Pancreas (tissue), 10 donors: Measurements from ENCODE around the gene SLC4A2. TPM values are rescaled to one million over a fixed set of nuclear protein-coding genes. Genes with fewer than 3 reads are reported as not detected.

ENCODE experiments used
- ATAC-seq, 4 donors: fragments of 200-7000 bp; cut with Tn5 transposase; one replicate each; pipeline versions ENCODE4 v1.8.0 to v1.9.1; 2020; ENCODE audit warnings: mild to moderate bottlenecking in 4 of 4, moderate library complexity in 4 of 4
- DNase-seq, 6 donors: peaks; one replicate each; pipeline ENCODE4 v3.0.0-alpha.2; 2020
- FAIRE-seq: peaks from 2 replicates; lab custom pipeline; 2012; peaks lifted over from hg19 to GRCh38; lab: Jason Lieb, UNC
- H3K27ac ChIP-seq, 4 donors: fragments of 200-600 bp; sonication (generic); 1 replicate in 3 of 4; 2 replicates in 1 of 4; pipeline versions ENCODE4 v1.5.0 to v1.8.0; 2020
- H3K27me3 ChIP-seq, 4 donors: fragments of 200-600 bp; one replicate each; pipeline ENCODE4 v1.8.0; 2021
- H3K36me3 ChIP-seq, 3 donors: fragments of 200-600 bp; sonication (generic) in 1 of 3; one replicate each; pipeline versions ENCODE4 v1.5.0 to v1.8.0; 2020 to 2021
- H3K4me1 ChIP-seq, 3 donors: fragments of 200-600 bp; one replicate each; pipeline ENCODE4 v1.8.0; 2021
- H3K4me3 ChIP-seq, 4 donors: fragments of 200-600 bp; sonication (generic) in 2 of 4; one replicate each; pipeline versions ENCODE4 v1.5.0 to v1.8.0; 2020 to 2021
- H3K9me3 ChIP-seq, 4 donors: fragments of 200-600 bp; one replicate each; pipeline ENCODE4 v1.8.0; 2021
- WGBS, 2 donors: extraction: QIAGEN DNeasy Blood & Tissue Kit; methylation state at CpG; one replicate each; pipeline ENCODE4 v1.1.7; 2013; 5-methylcytosine and 5-hydroxymethylcytosine counted together
- intact Hi-C, 3 donors: fragments of 100-400 bp; cut with DNase I; formaldehyde crosslinking; loops; one replicate each; pipeline versions ENCODE4 v1.11.1 to v1.14.2; 2022
- polyA plus RNA-seq, 2 donors: library from polyadenylated mRNA; stranded (reverse); fragments of 200-250 nt; gene quantifications; one replicate each; pipeline ENCODE4 v1.2.3, GENCODE V29; 2013
- total RNA-seq, 6 donors: library from RNA; stranded (reverse); fragmentation: NEBNext Ultra II Directional in 4 of 6; extraction: Animal tissue kit (Norgen Biotek cat#: 25700) in 4 of 6; gene quantifications; one replicate each; pipeline versions ENCODE4 v1.2.1 to v1.2.4, GENCODE V29; 2021 to 2023
- TF ChIP-seq, protein P1 (sequence below), 4 donors: fragments of 200-600 bp; sonication (generic) in 3 of 4; IDR thresholded peaks; one replicate each; pipeline versions ENCODE4 v1.5.0 to v1.8.0; 2021; ENCODE audit warnings: antibody characterized with exemption in 4 of 4
- donor health status: healthy with polysubstance abuse.
- donor health status: DM: no; HTN: no; CAD: no; lungs with moderate emphysema.
- donor health status: DM: no; HTN: no; CAD: no.
- donor health status: control.
- donor health status: control.
- donor health status: Bipolar disorder and iron deficiency.
- donor health status: DM: yes; HTN: yes; CAD: no.
- donor health status: DM: no; HTN: no; CAD: no.
- donor health status: DM: no; HTN: no; CAD: no.
- donor health status: DM: yes; HTN: yes; CAD: no.

SLC4A2 gene
- total and polyA plus RNA-seq, 8 donors = 69.2 to 211 (median 87.2) TPM

DNA sequence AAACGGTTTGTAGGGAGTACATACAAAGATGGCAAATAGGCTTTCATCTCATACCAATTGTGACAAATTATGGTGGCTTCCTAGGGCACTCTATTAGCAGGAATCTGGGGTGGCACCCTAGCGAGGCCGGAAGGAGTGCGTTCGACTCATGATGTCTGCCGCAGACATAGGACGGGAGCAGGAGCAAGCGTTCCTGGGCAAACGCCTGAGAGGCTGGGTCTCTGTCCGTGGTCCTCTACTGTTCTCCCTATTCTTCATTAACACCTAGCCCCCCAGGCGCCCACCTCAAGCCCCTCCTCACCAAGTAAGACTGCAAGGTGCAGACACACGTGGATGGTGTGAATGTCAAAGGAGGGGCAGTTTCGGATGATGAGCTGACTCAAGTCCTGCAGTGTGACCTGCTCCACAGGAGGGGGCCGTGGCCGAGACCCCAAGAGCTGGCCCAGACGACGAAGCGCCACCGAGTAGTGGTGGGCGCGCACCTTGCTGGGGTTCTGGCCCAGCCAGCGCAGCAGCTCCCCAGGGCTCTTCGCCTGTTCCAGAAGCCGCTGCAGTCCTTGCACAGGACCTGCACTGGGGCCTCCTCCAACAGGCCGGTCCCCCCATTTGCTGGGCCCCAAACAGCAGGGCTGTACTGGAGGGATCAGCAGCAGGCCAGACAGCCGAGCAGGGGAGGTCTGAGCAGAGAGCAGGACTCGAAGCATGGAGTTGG, 20.0 kb downstream of the SLC4A2 start:
- intact Hi-C loops = loop anchor here in 1 of 3 donors (2.0 kb wide), 1 partner anchor 15 kb away; no protein-coding TSS in a partner anchor
- WGBS, 2 donors = 58 to 71% methylated on average over 27 of the region's 27 CpGs
- H3K36me3 ChIP-seq = peaks cover 0 to 14% (median 4%) of the 10 kb centered on the region in 3 donors
- H3K27me3 ChIP-seq = no peaks in the 10 kb centered on the region
- no peaks in the 10 kb centered on the region for H3K9me3 ChIP-seq
- ATAC-seq (no peak), FAIRE-seq (no peak), DNase-seq (peak in 2 of 6 donors; percentile 28 to 72)
- TF ChIP-seq, protein P1, sequence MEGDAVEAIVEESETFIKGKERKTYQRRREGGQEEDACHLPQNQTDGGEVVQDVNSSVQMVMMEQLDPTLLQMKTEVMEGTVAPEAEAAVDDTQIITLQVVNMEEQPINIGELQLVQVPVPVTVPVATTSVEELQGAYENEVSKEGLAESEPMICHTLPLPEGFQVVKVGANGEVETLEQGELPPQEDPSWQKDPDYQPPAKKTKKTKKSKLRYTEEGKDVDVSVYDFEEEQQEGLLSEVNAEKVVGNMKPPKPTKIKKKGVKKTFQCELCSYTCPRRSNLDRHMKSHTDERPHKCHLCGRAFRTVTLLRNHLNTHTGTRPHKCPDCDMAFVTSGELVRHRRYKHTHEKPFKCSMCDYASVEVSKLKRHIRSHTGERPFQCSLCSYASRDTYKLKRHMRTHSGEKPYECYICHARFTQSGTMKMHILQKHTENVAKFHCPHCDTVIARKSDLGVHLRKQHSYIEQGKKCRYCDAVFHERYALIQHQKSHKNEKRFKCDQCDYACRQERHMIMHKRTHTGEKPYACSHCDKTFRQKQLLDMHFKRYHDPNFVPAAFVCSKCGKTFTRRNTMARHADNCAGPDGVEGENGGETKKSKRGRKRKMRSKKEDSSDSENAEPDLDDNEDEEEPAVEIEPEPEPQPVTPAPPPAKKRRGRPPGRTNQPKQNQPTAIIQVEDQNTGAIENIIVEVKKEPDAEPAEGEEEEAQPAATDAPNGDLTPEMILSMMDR (IDR thresholded peaks at IDR 0.05) = no peak
- no peak overlapping the region for H3K27ac ChIP-seq
- H3K4me1 ChIP-seq = peaks cover 18 to 37% (median 21%) of the 10 kb centered on the region in 3 donors
- peak overlapping the region in 3 of 4 donors; percentile 94 to 99 (median 95) for H3K4me3 ChIP-seq

GRCh38 chr7:151080067-151080521, 20.7 kb downstream of the SLC4A2 start:
- TF ChIP-seq, protein P1 (IDR thresholded peaks at IDR 0.05) = no peak
- ATAC-seq (peak; percentile 15 to 24 (median 21)), DNase-seq (peak in 1 of 6 donors; percentile 77), FAIRE-seq (no peak)
- 1% methylated on average over 31 of the region's 31 CpGs for WGBS, 2 donors
- Histone ChIP-seq H3K9me3 (no peaks in the 10 kb centered on the region), H3K36me3 (peaks cover 0 to 7% (median 0%) of the 10 kb centered on the region in 3 donors), H3K4me1 (peaks cover 22 to 37% (median 25%) of the 10 kb centered on the region in 3 donors), H3K27ac (peak overlapping the region; percentile 74 to 85 (median 81)), H3K27me3 (no peaks in the 10 kb centered on the region), H3K4me3 (peak overlapping the region; percentile 90 to 99 (median 94))
- intact Hi-C loops = no loop called here

DNA sequence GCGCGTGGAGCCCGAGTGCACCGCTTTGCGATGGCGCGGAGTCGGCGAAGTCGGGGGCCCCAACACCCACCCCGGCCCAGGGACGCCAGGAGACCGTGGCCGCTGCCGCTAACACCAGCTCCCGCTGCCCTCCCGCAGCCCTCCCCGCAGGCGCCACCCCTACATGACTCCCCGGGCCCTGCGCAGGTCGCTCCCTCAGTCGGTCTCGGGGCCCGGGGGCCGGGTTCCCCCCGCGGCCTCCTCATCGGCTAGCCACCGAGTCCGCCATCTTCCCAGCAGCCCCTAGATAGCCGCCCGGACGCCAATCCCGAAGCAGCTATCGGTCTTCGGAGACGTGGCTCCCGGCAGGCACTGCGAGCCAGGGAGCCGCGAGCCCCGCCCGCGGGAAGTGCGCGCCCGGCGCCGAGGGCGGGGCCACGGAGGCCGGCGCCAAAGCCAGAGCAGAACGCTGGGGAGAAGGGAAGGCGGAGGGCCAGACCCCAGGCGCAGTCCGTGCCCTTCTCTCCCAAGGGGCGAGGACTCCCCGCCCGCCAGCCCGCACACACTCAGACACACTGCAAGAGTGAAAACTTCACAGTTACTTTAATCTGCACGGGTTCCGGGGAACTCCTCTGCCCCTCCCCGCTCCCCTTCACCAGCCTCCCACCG, 21.3 kb downstream of the SLC4A2 start, which contains the start of gene FASTK:
TSS of gene FASTK (minus strand) at position 288 of the 648 bp plus-strand sequence. CDS start at position 245, 43 bp downstream.
- peaks cover 27 to 37% (median 30%) of the 10 kb centered on the region in 3 donors for H3K4me1 ChIP-seq
- peak; percentile 88 to 96 (median 92) for DNase-seq
- no peaks in the 10 kb centered on the region for H3K27me3 ChIP-seq
- intact Hi-C loops = no loop called here
- no peak for FAIRE-seq
- peak within 1 kb of the TSS; percentile 90 to 99 (median 94) for H3K4me3 ChIP-seq
- H3K36me3 ChIP-seq = peaks cover 0 to 1% (median 0%) of the 10 kb centered on the region in 3 donors
- peak within 1 kb of the TSS; percentile 74 to 85 (median 81) for H3K27ac ChIP-seq
- ATAC-seq = peak; percentile 83 to 90 (median 86)
- TF ChIP-seq, protein P1 (IDR thresholded peaks at IDR 0.05) = no peak
- H3K9me3 ChIP-seq = no peaks in the 10 kb centered on the region
- whole genome bisulfite sequencing, 2 donors = 0 to 1% methylated on average over 47 to 66 of the region's 66 CpGs

GRCh38 chr7:151081170-151082101, 22.0 kb downstream of the SLC4A2 start:
- intact Hi-C loops = no loop called here
- 17% methylated on average over 58 to 64 of the region's 64 CpGs for WGBS, 2 donors
- Histone ChIP-seq H3K27me3 (no peaks in the 10 kb centered on the region), H3K27ac (peak overlapping the region; percentile 74 to 85 (median 81)), H3K4me3 (peak overlapping the region; percentile 90 to 99 (median 94)), H3K4me1 (peaks cover 29 to 37% (median 32%) of the 10 kb centered on the region in 3 donors), H3K9me3 (no peaks in the 10 kb centered on the region), H3K36me3 (no peaks in the 10 kb centered on the region)
- TF ChIP-seq, protein P1 (IDR thresholded peaks at IDR 0.05) = no peak
- FAIRE-seq = no peak
- peak in 4 of 6 donors; percentile 50 to 86 (median 62) for DNase-seq
- peak in 3 of 4 donors; percentile 2 to 13 (median 10) for ATAC-seq
